SK-N-SH (cell line): ENCODE results near the gene POLD3.

Source experiments
- JUND ChIP-seq: IDR thresholded peaks from 2 replicates; pipeline ENCODE4 v1.4.0; 2012
- SIN3A ChIP-seq: IDR thresholded peaks from 2 replicates; pipeline ENCODE4 v1.6.1; 2012; ENCODE audit warnings: low read depth, mild to moderate bottlenecking, low read length, moderate library complexity, borderline replicate concordance

DNA sequence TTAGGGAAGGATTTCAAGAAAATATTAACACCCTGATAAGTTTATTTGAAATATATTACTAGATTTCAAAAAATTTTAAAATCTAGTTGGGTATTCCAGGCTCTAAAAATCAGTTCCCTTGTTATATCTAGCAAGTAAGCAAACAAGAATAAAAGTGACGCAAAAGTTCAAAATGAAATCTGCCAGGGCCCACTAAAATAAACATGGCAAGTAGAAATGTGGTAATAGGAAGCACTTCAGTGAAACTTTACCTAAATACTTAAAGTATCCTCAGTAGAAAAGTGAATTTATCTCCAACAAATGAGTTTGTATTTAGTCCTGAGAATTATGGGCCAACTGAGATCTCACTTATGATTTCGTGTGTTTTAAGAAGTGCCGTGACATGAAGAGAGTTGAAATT, 23.6 kb downstream of the POLD3 start:
- TF ChIP-seq JUND (no peak), SIN3A (no peak)
